SK-N-SH (cell line): ENCODE data around the gene SHROOM3. TPM values are rescaled to one million over a fixed set of nuclear protein-coding genes. Genes with fewer than 3 reads are reported as not detected.

Source experiments
- CTCF ChIP-seq: fragments of 200-600 bp; sonication (generic); IDR thresholded peaks from 2 replicates; pipeline ENCODE4 v1.6.1; 2017; ENCODE audit warnings: antibody characterized with exemption, mild to moderate bottlenecking, moderate library complexity
- EP300 ChIP-seq, 2 experiments: IDR thresholded peaks; 2 replicates each; pipeline versions ENCODE4 v1.4.0 to v1.6.1; 2012; ENCODE audit warnings: borderline replicate concordance in 1 of 2, low read depth in 1 of 2, low read length in 1 of 2
- FOXJ3 ChIP-seq: sonication (generic); formaldehyde crosslinking; IDR thresholded peaks from 2 replicates; pipeline ENCODE4 v1.5.1; 2020; ENCODE audit warnings: mild to moderate bottlenecking, missing genetic modification reagents
- FOXM1 ChIP-seq: IDR thresholded peaks from 2 replicates; pipeline ENCODE4 v1.4.0; 2012; ENCODE audit warnings: low read depth, mild to moderate bottlenecking
- GABPA ChIP-seq: IDR thresholded peaks from 2 replicates; pipeline ENCODE4 v1.4.0; 2012; ENCODE audit warnings: low read depth, mild to moderate bottlenecking
- IRF3 ChIP-seq: fragments of 150-350 bp; IDR thresholded peaks from 2 replicates; pipeline ENCODE4 v1.6.1; 2016; ENCODE audit warnings: mild to moderate bottlenecking, low read depth, low read length
- MAX ChIP-seq: IDR thresholded peaks from 2 replicates; pipeline ENCODE4 v1.4.0; 2012; ENCODE audit warnings: low read depth
- MEF2A ChIP-seq: IDR thresholded peaks from 2 replicates; pipeline ENCODE4 v1.4.0; 2012; ENCODE audit warnings: low read depth, borderline replicate concordance
- MXI1 ChIP-seq: IDR thresholded peaks from 2 replicates; pipeline ENCODE4 v1.6.1; 2012; ENCODE audit warnings: mild to moderate bottlenecking, low read depth, low read length, improper control_type of control experiment
- NRF1 ChIP-seq: IDR thresholded peaks from 2 replicates; pipeline ENCODE4 v1.6.1; 2012; ENCODE audit warnings: low read depth, mild to moderate bottlenecking, low read length
- RCOR1 ChIP-seq: fragments of 150-350 bp; IDR thresholded peaks from 2 replicates; pipeline ENCODE4 v1.6.1; 2017; ENCODE audit warnings: antibody characterized with exemption, low read length
- RFX5 ChIP-seq: IDR thresholded peaks from 2 replicates; pipeline ENCODE4 v1.6.1; 2012; ENCODE audit warnings: mild to moderate bottlenecking, improper control_type of control experiment, low read length
- SMC3 ChIP-seq: IDR thresholded peaks from 2 replicates; pipeline ENCODE4 v1.6.1; 2012; ENCODE audit warnings: low read depth, low read length, improper control_type of control experiment
- TEAD4 ChIP-seq: IDR thresholded peaks from 2 replicates; pipeline ENCODE4 v1.4.0; 2012; ENCODE audit warnings: mild to moderate bottlenecking, borderline replicate concordance; ENCODE audit not compliant: insufficient read depth
- ZBTB33 ChIP-seq: IDR thresholded peaks from 2 replicates; pipeline ENCODE4 v1.4.0; 2012; ENCODE audit warnings: low read depth, borderline replicate concordance
- polyA plus RNA-seq, 3 experiments: library from polyadenylated mRNA; depleted of rRNA; stranded (reverse); fragments of >200 nt; gene quantifications; 2 replicates each; pipeline ENCODE4 v1.2.3, GENCODE V29; 2012

SHROOM3 gene
- polyA plus RNA-seq, 1 of the 3 experiments (the other 2 are of a cell fraction): 4.3 TPM

GRCh38 chr4:76687746-76688448 lies 252.9 kb downstream of the SHROOM3 start (continued):
- TF ChIP-seq IRF3: no peak
- TF ChIP-seq MXI1: peak; percentile 44
- TF ChIP-seq ZBTB33: no peak
- no peak for TF ChIP-seq MAX
- no peak for TF ChIP-seq TEAD4
- TF ChIP-seq GABPA: no peak
- peak in 1 of 2 experiments; percentile 73; a peak in 1 of 4 replicates for TF ChIP-seq EP300 (IDR thresholded peaks at IDR 0.05; ENCODE audit: borderline replicate concordance in 1 of 2, low read depth in 1 of 2, low read length in 1 of 2)
- TF ChIP-seq FOXM1: no peak
- no peak for TF ChIP-seq NRF1
- no peak for TF ChIP-seq CTCF
- TF ChIP-seq SMC3: no peak
- TF ChIP-seq FOXJ3 (CRISPR knock-in tag): peak; percentile 77; the same call in 1 of the 2 replicates
- peak; percentile 70; the same call in 1 of the 2 replicates for TF ChIP-seq RCOR1
- TF ChIP-seq MEF2A: no peak
- TF ChIP-seq RFX5: no peak
